Smooth muscle cell (in vitro differentiated cells): Measurements from ENCODE around the gene DYNC1H1. TPM values are rescaled to one million over a fixed set of nuclear protein-coding genes. Genes with fewer than 3 reads are reported as not detected.

Experiments
- DNase-seq: peaks from one replicate; lab custom pipeline; 2025; ENCODE audit not compliant: unreplicated experiment; lab: John Stamatoyannopoulos, UW
- H2AFZ ChIP-seq: fragments of 200-600 bp; sonication (generic); 2 replicates; pipeline ENCODE4 v1.6.0; 2016; ENCODE audit warnings: antibody characterized with exemption, low read depth, mild to moderate bottlenecking
- H3F3A ChIP-seq: fragments of 200-600 bp; sonication (generic); 2 replicates; pipeline ENCODE4 v1.6.0; 2017; ENCODE audit warnings: antibody characterized with exemption, low read depth
- H3K27ac ChIP-seq: fragments of 200-600 bp; sonication (generic); 2 replicates; pipeline ENCODE4 v1.5.1; 2016; ENCODE audit warnings: low read depth, mild to moderate bottlenecking
- H3K27me3 ChIP-seq: fragments of 200-600 bp; sonication (generic); 2 replicates; pipeline ENCODE4 v1.6.1; 2016; ENCODE audit warnings: low read depth, mild to moderate bottlenecking
- H3K36me3 ChIP-seq: fragments of 200-600 bp; sonication (generic); 2 replicates; pipeline ENCODE4 v1.5.1; 2016; ENCODE audit warnings: low read depth
- H3K4me1 ChIP-seq: fragments of 200-600 bp; sonication (generic); 2 replicates; pipeline ENCODE4 v1.5.1; 2016; ENCODE audit warnings: low read depth
- H3K4me2 ChIP-seq: fragments of 200-600 bp; sonication (generic); 2 replicates; pipeline ENCODE4 v1.6.0; 2016; ENCODE audit warnings: mild to moderate bottlenecking
- H3K4me3 ChIP-seq: fragments of 200-600 bp; sonication (generic); 2 replicates; pipeline ENCODE4 v1.5.1; 2016; ENCODE audit warnings: mild to moderate bottlenecking
- H3K79me2 ChIP-seq: fragments of 200-600 bp; sonication (generic); 2 replicates; pipeline ENCODE4 v1.6.0; 2016; ENCODE audit warnings: low read depth, mild to moderate bottlenecking
- H3K9ac ChIP-seq: fragments of 200-600 bp; sonication (generic); 2 replicates; pipeline ENCODE4 v1.6.0; 2016; ENCODE audit warnings: low read depth
- H3K9me3 ChIP-seq: fragments of 200-600 bp; sonication (generic); replicated peaks from 2 replicates; pipeline ENCODE4 v1.5.1; 2016; ENCODE audit warnings: low read depth
- H4K20me1 ChIP-seq: fragments of 200-600 bp; sonication (generic); 2 replicates; pipeline ENCODE4 v1.6.0; 2016; ENCODE audit warnings: low read depth
- WGBS: methylation state at CpG from one replicate; pipeline ENCODE4 v1.1.7; 2016; ENCODE audit warnings: low lambda C conversion rate; 5-methylcytosine and 5-hydroxymethylcytosine counted together
- polyA plus RNA-seq: library from polyadenylated mRNA; unstranded; fragments of >200 nt; fragmentation: Nextera tagmentation; extraction: Ambion mirVana; gene quantifications from 2 replicates; pipeline ENCODE4 v1.2.1, GENCODE V29; 2016
- total RNA-seq: library from RNA; depleted of rRNA; stranded (reverse); fragments of >200 nt; gene quantifications from 2 replicates; pipeline ENCODE4 v1.2.3, GENCODE V29; 2014
- TF ChIP-seq, protein P1 (sequence below): fragments of 200-600 bp; sonication (generic); IDR thresholded peaks from 2 replicates; pipeline ENCODE4 v1.5.1; 2017; ENCODE audit warnings: borderline replicate concordance, mild to moderate bottlenecking, antibody characterized with exemption; ENCODE audit not compliant: insufficient read depth, poor library complexity, severe bottlenecking

The DYNC1H1 gene
- total and polyA plus RNA-seq, 2 experiments from 2014 or later, result 137 to 399 TPM

- TF ChIP-seq, protein P1, sequence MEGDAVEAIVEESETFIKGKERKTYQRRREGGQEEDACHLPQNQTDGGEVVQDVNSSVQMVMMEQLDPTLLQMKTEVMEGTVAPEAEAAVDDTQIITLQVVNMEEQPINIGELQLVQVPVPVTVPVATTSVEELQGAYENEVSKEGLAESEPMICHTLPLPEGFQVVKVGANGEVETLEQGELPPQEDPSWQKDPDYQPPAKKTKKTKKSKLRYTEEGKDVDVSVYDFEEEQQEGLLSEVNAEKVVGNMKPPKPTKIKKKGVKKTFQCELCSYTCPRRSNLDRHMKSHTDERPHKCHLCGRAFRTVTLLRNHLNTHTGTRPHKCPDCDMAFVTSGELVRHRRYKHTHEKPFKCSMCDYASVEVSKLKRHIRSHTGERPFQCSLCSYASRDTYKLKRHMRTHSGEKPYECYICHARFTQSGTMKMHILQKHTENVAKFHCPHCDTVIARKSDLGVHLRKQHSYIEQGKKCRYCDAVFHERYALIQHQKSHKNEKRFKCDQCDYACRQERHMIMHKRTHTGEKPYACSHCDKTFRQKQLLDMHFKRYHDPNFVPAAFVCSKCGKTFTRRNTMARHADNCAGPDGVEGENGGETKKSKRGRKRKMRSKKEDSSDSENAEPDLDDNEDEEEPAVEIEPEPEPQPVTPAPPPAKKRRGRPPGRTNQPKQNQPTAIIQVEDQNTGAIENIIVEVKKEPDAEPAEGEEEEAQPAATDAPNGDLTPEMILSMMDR, result no peak
- WGBS, result 75% methylated on average over 12 of the region's 13 CpGs
- Histone ChIP-seq H3F3A (no peaks in the 10 kb centered on the region), H3K4me3 (no peak overlapping the region), H4K20me1 (no peaks in the 10 kb centered on the region), H3K9ac (no peak overlapping the region), H2AFZ (no peak overlapping the region), H3K4me2 (no peak overlapping the region), H3K4me1 (no peaks in the 10 kb centered on the region), H3K36me3 (no peaks in the 10 kb centered on the region), H3K27ac (no peak overlapping the region), H3K27me3 (no peaks in the 10 kb centered on the region), H3K9me3 (no peaks in the 10 kb centered on the region), H3K79me2 (no peaks in the 10 kb centered on the region)
- no peak for DNase-seq
Measured at GRCh38 chr14:101937926-101938767, 26.2 kb upstream of the DYNC1H1 start.

DNA sequence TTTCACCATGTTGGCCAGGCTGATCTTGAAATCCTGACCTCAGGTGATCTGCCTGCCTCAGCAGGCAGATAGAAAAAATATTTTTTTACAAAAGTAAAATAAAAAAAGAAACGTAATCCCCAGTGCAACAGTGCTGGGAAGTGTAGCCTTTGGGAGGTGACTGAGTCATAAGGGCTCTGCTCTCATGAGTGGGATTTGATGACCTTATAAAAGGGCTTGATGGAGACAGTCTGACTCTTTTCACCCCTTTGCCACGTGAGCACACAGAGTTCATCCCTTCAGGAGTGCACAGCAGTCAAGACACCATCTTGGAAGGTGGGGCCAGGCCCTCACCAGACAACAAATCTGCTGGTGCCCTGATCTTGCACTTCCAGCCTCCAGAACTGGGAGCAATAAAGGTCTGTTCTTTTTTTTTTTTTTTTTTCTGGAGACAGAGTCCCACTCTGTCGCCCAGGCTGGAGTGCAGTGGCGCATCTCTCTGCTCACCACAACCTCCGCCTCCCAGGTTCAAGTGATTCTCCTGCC, 24.7 kb upstream of the DYNC1H1 start:
- no peaks in the 10 kb centered on the region for H3K9me3 ChIP-seq
- H3K36me3 ChIP-seq, result no peaks in the 10 kb centered on the region
- no peak overlapping the region for H3K4me2 ChIP-seq
- H4K20me1 ChIP-seq, result no peaks in the 10 kb centered on the region
- H3K79me2 ChIP-seq, result no peaks in the 10 kb centered on the region
- H3K27ac ChIP-seq, result no peak overlapping the region
- H3K27me3 ChIP-seq, result no peaks in the 10 kb centered on the region
- H3F3A ChIP-seq, result no peaks in the 10 kb centered on the region
- 62% methylated on average over 5 of the region's 5 CpGs for WGBS
- H2AFZ ChIP-seq, result no peak overlapping the region
- H3K4me1 ChIP-seq, result no peaks in the 10 kb centered on the region
- no peak overlapping the region for H3K4me3 ChIP-seq
- TF ChIP-seq, protein P1, result no peak
- no peak overlapping the region for H3K9ac ChIP-seq
- no peak for DNase-seq

- Histone ChIP-seq H3K4me1 (peaks cover 6% of the 10 kb centered on the region), H3K27ac (no peak overlapping the region), H3K9ac (no peak overlapping the region), H3K4me3 (no peak overlapping the region), H3K9me3 (no peaks in the 10 kb centered on the region), H3K36me3 (no peaks in the 10 kb centered on the region), H3K4me2 (no peak overlapping the region), H3K27me3 (no peaks in the 10 kb centered on the region), H2AFZ (no peak overlapping the region), H3K79me2 (peaks cover 8% of the 10 kb centered on the region), H4K20me1 (no peaks in the 10 kb centered on the region), H3F3A (no peaks in the 10 kb centered on the region)
- TF ChIP-seq, protein P1, result no peak
- 79% methylated on average over 5 of the region's 5 CpGs for WGBS
- no peak for DNase-seq
Measured at GRCh38 chr14:101944451-101944850, 19.9 kb upstream of the DYNC1H1 start.
